GM12865 (cell line): Measurements from ENCODE around the gene TMEM120A.
"Not testable (repeated sequence)": the region's sequence is repeated elsewhere in the genome, so short reads cannot be mapped to it uniquely, and the experiment has no call there.

ENCODE experiments used
- DNase-seq: peaks from one replicate; pipeline ENCODE4 v3.0.0; 2010; ENCODE audit warnings: low read depth
- H3K4me3 ChIP-seq: 2 replicates; pipeline ENCODE4 v1.5.1; 2011; ENCODE audit warnings: mild to moderate bottlenecking, low read depth, low read length, control low read depth
- CTCF ChIP-seq: IDR thresholded peaks from 2 replicates; pipeline ENCODE4 v1.5.1; 2011; ENCODE audit warnings: low read length, control low read depth, low read depth, inconsistent platforms; ENCODE audit not compliant: insufficient read depth; ENCODE audit errors: missing control alignments

TMEM120A gene

GRCh38 chr7:76020031-76020714 lies 25.8 kb upstream of the TMEM120A start:
- no peak overlapping the region for H3K4me3 ChIP-seq
- peak; percentile 86 for TF ChIP-seq CTCF

GRCh38 chr7:76018520-76018919 lies 24.1 kb upstream of the TMEM120A start:
- not testable (repeated sequence) for DNase-seq, H3K4me3 ChIP-seq

More at GRCh38 chr7:76020031-76020714, 25.8 kb upstream of the TMEM120A start:
- peak; percentile 78 for DNase-seq

- TF ChIP-seq CTCF, result no peak
- no peak overlapping the region for H3K4me3 ChIP-seq
- no peak for DNase-seq
Measured at GRCh38 chr7:76016191-76016947, 22.0 kb upstream of the TMEM120A start.

GRCh38 chr7:76011442-76011861 lies 17.1 kb upstream of the TMEM120A start:
- DNase-seq, result no peak
- TF ChIP-seq CTCF, result no peak
- no peak overlapping the region for H3K4me3 ChIP-seq

GRCh38 chr7:76009672-76010600 lies 15.5 kb upstream of the TMEM120A start:
- no peak for TF ChIP-seq CTCF
- DNase-seq, result no peak
- H3K4me3 ChIP-seq, result no peak overlapping the region

- DNase-seq, result peak; percentile 54
- H3K4me3 ChIP-seq, result no peak overlapping the region
- no peak for TF ChIP-seq CTCF
Measured at GRCh38 chr7:76008156-76008687, 13.8 kb upstream of the TMEM120A start.

GRCh38 chr7:76005004-76005403 lies 10.6 kb upstream of the TMEM120A start:
- H3K4me3 ChIP-seq, DNase-seq: not testable (repeated sequence)
